Kidney (tissue), 14 donors: ENCODE data around the gene CAPZB. TPM values are rescaled to one million over a fixed set of nuclear protein-coding genes. Genes with fewer than 3 reads are reported as not detected.

Experiments
- DNase-seq, 5 donors: peaks; one replicate each; pipeline ENCODE4 v3.0.0-alpha.2; 2013 to 2020
- FAIRE-seq: peaks from 2 replicates; lab custom pipeline; 2012; peaks lifted over from hg19 to GRCh38; lab: Jason Lieb, UNC
- H3K27ac ChIP-seq, 2 donors: one replicate each; pipeline ENCODE4 v1.7.0; 2013; ENCODE audit warnings: low read depth in 2 of 2, low read length in 2 of 2, inconsistent platforms in 1 of 2
- H3K27me3 ChIP-seq: one replicate; pipeline ENCODE4 v1.7.1; 2013; ENCODE audit warnings: low read length, inconsistent platforms; ENCODE audit not compliant: control insufficient read depth, insufficient read depth
- H3K36me3 ChIP-seq, 3 donors: one replicate each; pipeline versions ENCODE4 v1.7.0 to v1.7.1; 2013; ENCODE audit warnings: low read length in 3 of 3, control low read depth in 1 of 3, inconsistent platforms in 1 of 3; ENCODE audit not compliant: insufficient read depth in 3 of 3, control insufficient read depth in 2 of 3
- H3K4me1 ChIP-seq, 3 donors: one replicate each; pipeline versions ENCODE4 v1.7.0 to v1.7.1; 2013; ENCODE audit warnings: low read length in 3 of 3, inconsistent platforms in 1 of 3, low read depth in 1 of 3; ENCODE audit not compliant: control insufficient read depth in 2 of 3, insufficient read depth in 2 of 3
- H3K4me3 ChIP-seq, 3 donors: one replicate each; pipeline versions ENCODE4 v1.7.0 to v1.8.1; 2013; ENCODE audit warnings: low read length in 3 of 3, control low read depth in 1 of 3, inconsistent platforms in 1 of 3
- H3K9ac ChIP-seq, 3 donors: one replicate each; pipeline versions ENCODE4 v1.7.0 to v1.7.1; 2013; ENCODE audit warnings: low read length in 3 of 3, control low read depth in 1 of 3, inconsistent platforms in 1 of 3
- H3K9me3 ChIP-seq, 3 donors: one replicate each; pipeline versions ENCODE4 v1.7.0 to v1.7.1; 2013; ENCODE audit warnings: low read length in 3 of 3, control low read depth in 1 of 3, inconsistent platforms in 1 of 3; ENCODE audit not compliant: control insufficient read depth in 2 of 3, insufficient read depth in 1 of 3
- CTCF ChIP-seq: IDR thresholded peaks from 3 replicates; pipeline ENCODE4 v1.5.1; 2012; ENCODE audit warnings: mild to moderate bottlenecking, moderate library complexity, borderline replicate concordance; ENCODE audit not compliant: insufficient read depth; ENCODE audit errors: extremely low read depth
- intact Hi-C: fragments of 100-400 bp; cut with DNase I; formaldehyde crosslinking; loops from one replicate; pipeline ENCODE4 v1.11.1; 2022
- polyA plus RNA-seq: library from polyadenylated mRNA; stranded (reverse); fragments of 350-450 nt; fragmentation: Illumina TruSeq; extraction: RNeasy Lipid Tissue Mini Kit (QIAGEN cat#74804); gene quantifications from one replicate; pipeline ENCODE4 v1.2.3, GENCODE V29; 2014; ENCODE audit warnings: low read depth, low replicate concordance; ENCODE audit not compliant: insufficient read depth
- total RNA-seq: library from RNA; stranded (reverse); fragmentation: NEBNext Ultra II Directional; extraction: Animal tissue kit (Norgen Biotek cat#: 25700); gene quantifications from one replicate; pipeline ENCODE4 v1.2.1, GENCODE V29; 2021
- donor health status: control.
- donor health status: control.
- donor health status: control.
- donor health status: control.
- donor health status: control.
- donor health status: DM: yes; HTN: yes; CAD: no.
- donor health status: Normal renal cell carcinoma (clear cell type).

The CAPZB gene
- total and polyA plus RNA-seq, 2 donors from 2014 or later = 253 to 265 TPM

DNA sequence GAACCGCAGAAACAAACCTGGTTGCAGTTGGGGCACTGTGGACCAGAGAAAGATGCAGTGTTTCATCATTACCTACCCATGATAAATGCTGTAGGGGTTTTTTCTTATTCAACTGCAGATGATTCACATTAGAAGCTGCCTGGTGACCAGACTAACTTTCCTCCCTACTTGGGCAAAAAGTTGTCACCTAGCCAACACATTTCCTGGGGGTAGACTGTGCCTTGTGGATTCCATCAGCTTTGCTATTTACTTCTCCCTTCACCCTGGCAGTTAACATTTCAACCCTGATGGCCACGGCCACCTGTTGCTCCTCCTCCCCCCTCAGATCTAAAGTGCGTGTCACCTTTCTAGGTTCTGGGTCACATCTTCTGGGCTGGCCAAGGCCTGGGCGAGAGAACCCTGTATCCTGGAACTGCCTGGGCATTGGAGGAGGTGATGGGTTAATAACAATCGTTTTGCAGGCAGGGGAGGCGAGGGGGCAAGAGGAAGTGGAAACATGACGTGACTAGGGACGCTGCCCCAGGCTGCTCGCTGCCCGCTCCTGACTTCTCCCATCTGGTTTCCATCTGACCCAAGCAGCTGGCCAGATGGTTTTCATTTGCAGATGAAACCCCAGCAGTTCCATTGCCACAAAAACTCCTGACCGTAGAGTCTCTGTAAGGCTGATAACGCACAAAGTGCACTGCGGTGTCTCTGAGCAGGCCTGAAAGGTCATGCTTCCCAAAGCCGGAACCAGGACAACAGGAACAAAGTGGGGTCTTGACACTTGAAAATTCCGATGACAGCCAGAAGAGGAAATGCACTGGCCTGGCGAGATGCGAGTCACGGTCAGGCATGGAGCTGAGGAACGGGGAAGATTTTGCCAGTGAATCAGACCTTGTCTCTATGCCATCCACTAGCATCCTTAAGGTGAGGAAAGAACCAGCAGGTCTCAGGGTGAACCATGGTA lies 36.6 kb downstream of the CAPZB start:
- DNase-seq = peak; percentile 81 to 86 (median 84)
- Histone ChIP-seq H3K4me1 (peaks cover 2 to 44% (median 38%) of the 10 kb centered on the region in 3 donors), H3K9ac (peak overlapping the region in 1 of 3 donors; percentile 55), H3K4me3 (peak overlapping the region in 1 of 3 donors; percentile 7), H3K9me3 (no peaks in the 10 kb centered on the region), H3K27ac (peak overlapping the region; percentile 63 to 78), H3K36me3 (no peaks in the 10 kb centered on the region), H3K27me3 (no peaks in the 10 kb centered on the region)
- no peak for FAIRE-seq
- TF ChIP-seq CTCF = no peak
- intact Hi-C loops = no loop called here

- no peak overlapping the region for H3K9ac ChIP-seq
- H3K4me3 ChIP-seq = no peak overlapping the region
- peaks cover 2 to 44% (median 38%) of the 10 kb centered on the region in 3 donors for H3K4me1 ChIP-seq
- intact Hi-C loops = no loop called here
- H3K9me3 ChIP-seq = no peaks in the 10 kb centered on the region
- no peak for TF ChIP-seq CTCF
- no peaks in the 10 kb centered on the region for H3K36me3 ChIP-seq
- no peaks in the 10 kb centered on the region for H3K27me3 ChIP-seq
- DNase-seq (no peak), FAIRE-seq (no peak)
- H3K27ac ChIP-seq = peak overlapping the region in 1 of 2 donors; percentile 78
Observed at GRCh38 chr1:19447550-19447949, 37.8 kb downstream of the CAPZB start.

DNA sequence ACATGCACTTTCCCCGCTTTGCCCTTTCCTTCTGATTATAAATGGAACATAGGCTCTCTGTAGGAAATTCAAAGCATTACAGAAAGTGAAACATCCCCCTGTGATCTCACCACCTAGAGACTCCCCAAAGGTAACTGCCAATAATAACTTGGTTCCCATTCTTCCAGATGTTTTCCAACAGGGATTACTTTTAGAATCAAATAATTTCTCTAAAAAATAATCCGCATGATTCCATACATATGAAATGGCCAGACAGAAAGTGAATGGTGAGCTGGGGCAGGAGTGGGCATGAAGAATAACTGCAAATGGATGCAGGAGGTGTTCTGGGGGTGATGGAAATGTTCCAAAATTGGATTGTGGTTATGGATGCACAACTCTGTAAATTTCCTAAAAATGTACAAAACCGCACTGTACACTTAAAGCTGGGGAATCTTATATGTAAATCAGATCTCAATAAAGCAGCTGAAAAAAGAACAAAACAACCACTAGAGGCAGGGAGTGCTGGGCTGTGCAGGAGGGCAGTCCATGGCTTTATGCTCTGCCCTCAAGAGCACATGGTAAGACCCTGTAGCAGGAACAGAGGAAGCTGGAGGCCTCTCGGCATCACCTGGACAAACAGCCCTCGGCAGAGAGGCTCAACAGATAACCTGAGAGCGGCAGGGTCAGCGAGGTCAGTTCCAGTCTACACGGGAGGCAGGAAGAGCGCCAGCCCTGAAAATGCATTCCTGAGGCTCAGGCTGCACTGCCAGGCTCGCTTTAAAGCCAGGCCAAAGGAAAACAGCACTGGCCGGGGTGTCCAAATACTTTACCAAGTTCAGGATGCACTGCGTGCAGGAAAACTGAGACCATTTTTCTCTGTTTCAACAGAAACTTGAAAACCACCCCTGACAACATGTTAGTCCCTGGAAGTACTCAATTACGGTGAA lies 39.7 kb downstream of the CAPZB start:
- TF ChIP-seq CTCF = peak; percentile 9
- FAIRE-seq (no peak), DNase-seq (peak in 3 of 5 donors; percentile 69 to 74 (median 73))
- Histone ChIP-seq H3K27ac (peak overlapping the region; percentile 9 to 47), H3K27me3 (no peaks in the 10 kb centered on the region), H3K4me3 (no peak overlapping the region), H3K9ac (peak overlapping the region in 1 of 3 donors; percentile 21), H3K36me3 (no peaks in the 10 kb centered on the region), H3K4me1 (peaks cover 2 to 32% (median 28%) of the 10 kb centered on the region in 3 donors), H3K9me3 (no peaks in the 10 kb centered on the region)
- intact Hi-C loops = no loop called here
